ENCODE measurements around the gene PTPRG. TPM values are rescaled to one million over a fixed set of nuclear protein-coding genes. Genes with fewer than 3 reads are reported as not detected.

The PTPRG gene
- total RNA-seq, 2 experiments from 2014 or later = 0.13 to 0.15 TPM

DNA sequence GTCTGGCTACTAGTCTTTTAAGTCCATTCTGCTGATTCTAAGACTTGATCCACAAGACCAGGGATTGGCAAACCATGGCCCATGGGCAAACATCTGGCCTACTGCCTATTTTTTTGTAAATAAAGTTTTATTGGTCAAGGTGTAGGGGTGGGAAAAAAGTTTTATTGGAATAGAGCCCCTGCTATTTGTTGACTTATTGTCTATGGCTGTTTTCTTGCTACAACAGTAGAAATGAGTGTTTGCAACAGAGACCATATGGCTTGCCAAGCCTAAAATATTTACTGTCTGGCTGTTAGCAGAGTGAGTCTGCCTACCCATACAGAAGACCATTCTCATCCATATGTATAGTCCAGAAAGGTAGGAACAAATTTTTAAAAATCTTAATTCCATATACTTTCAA lies 106.4 kb downstream of the PTPRG start:
- no peaks in the 10 kb centered on the region for H3K4me1 Mint-ChIP-seq
- CTCF ChIA-PET = no interaction called here
- no peaks in the 10 kb centered on the region for H3K27me3 Mint-ChIP-seq

GRCh38 chr3:61668317-61668864 lies 107.0 kb downstream of the PTPRG start:
- no peaks in the 10 kb centered on the region for H3K36me3 Mint-ChIP-seq (ENCODE audit: low read depth)
- no peak overlapping the region for H3K4me3 Mint-ChIP-seq
- ChIA-PET CTCF (no interaction called here), POLR2A (no interaction called here)
- H3K27me3 Mint-ChIP-seq = no peaks in the 10 kb centered on the region
- DNase-seq = no peak
- no peaks in the 10 kb centered on the region for H3K9me3 Mint-ChIP-seq
- H3K27ac Mint-ChIP-seq = no peak overlapping the region
- H3K4me1 Mint-ChIP-seq = no peaks in the 10 kb centered on the region

More for the DNA sequence above, 106.4 kb downstream of the PTPRG start:
- DNase-seq = no peak
- H3K9me3 Mint-ChIP-seq = no peaks in the 10 kb centered on the region
- POLR2A ChIA-PET = no interaction called here
- no peak overlapping the region for H3K4me3 Mint-ChIP-seq
- H3K36me3 Mint-ChIP-seq (ENCODE audit: low read depth) = no peaks in the 10 kb centered on the region
- no peak overlapping the region for H3K27ac Mint-ChIP-seq

DNA sequence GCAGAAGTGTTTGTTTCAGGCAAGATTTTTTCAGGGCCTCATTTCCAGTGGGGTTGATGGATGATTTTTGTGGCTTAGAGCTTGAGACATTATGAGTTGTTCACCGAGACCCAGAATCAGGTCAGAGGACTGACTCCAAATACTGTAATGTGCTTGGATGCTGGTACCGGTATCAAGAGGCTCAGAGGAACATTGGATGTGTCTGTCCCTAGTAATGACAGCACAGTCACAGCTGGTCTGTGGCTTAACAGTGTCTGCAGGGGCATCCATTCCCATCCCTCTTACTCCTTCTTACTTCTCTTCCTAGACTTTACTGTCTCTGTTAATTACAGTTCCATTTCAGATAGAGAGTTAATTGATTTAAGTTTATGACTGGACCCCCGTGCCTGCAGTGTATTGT lies 107.8 kb downstream of the PTPRG start:
- H3K9me3 Mint-ChIP-seq = peaks cover 3% of the 10 kb centered on the region
- H3K27ac Mint-ChIP-seq = no peak overlapping the region
- H3K4me1 Mint-ChIP-seq = no peaks in the 10 kb centered on the region
- H3K27me3 Mint-ChIP-seq = no peaks in the 10 kb centered on the region
- H3K4me3 Mint-ChIP-seq = no peak overlapping the region
- no peak for DNase-seq
- POLR2A ChIA-PET = no interaction called here
- CTCF ChIA-PET = no interaction called here
- H3K36me3 Mint-ChIP-seq (ENCODE audit: low read depth) = no peaks in the 10 kb centered on the region

DNA sequence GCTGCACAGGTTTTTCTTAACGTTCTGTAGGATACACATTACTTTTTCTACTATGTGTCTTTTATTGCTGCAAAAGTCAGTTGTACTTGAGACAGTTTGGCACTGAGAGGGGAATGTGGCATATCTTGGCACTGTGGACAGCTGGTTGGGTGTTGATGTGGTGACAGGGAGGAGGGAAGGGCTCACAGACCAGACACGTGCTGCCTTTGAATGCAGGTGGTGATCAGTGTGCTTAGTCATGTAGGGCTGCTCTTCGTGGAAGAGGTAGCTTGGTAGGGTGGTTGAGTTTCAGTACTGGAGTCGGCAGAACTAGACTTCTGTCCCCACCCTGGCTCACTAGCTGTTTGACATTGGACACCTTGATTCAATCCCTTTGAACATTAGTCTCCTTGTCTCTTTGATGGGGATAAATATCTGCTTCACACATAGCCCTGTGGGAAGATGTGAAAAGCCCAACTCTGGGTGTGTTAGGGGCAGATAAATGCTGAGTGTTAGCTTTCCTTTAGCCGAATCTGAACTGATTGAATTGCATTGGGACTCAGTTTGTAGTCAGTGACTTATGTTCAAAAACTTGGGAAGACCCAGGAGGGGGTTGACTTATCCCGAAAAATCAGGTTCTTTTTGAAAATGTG lies 108.4 kb downstream of the PTPRG start:
- H3K27me3 Mint-ChIP-seq = no peaks in the 10 kb centered on the region
- H3K36me3 Mint-ChIP-seq (ENCODE audit: low read depth) = no peaks in the 10 kb centered on the region
- no peak overlapping the region for H3K4me3 Mint-ChIP-seq
- H3K9me3 Mint-ChIP-seq = peaks cover 3% of the 10 kb centered on the region
- H3K4me1 Mint-ChIP-seq = no peaks in the 10 kb centered on the region
- ChIA-PET POLR2A (no interaction called here), CTCF (no interaction called here)
- no peak for DNase-seq
- no peak overlapping the region for H3K27ac Mint-ChIP-seq

DNA sequence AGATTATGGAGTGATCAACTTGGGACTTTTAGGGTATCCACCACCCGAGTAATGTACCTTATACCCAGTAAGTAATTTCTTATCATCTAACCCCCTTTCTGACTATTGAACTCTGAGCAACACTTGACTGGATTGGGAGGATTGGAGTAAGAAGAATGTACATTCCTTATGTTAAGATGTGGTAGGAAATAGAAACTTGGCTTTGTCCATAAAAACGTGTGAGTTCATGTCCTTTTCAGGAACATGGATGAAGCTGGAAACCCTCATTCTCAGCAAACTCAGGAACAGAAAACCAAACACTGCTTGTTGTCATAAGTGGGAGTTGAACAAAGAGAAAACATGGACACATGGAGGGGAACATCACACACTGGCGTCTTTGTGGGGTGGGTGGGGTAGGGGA lies 112.3 kb downstream of the PTPRG start:
- no peaks in the 10 kb centered on the region for H3K36me3 Mint-ChIP-seq (ENCODE audit: low read depth)
- no peaks in the 10 kb centered on the region for H3K4me1 Mint-ChIP-seq

DNA sequence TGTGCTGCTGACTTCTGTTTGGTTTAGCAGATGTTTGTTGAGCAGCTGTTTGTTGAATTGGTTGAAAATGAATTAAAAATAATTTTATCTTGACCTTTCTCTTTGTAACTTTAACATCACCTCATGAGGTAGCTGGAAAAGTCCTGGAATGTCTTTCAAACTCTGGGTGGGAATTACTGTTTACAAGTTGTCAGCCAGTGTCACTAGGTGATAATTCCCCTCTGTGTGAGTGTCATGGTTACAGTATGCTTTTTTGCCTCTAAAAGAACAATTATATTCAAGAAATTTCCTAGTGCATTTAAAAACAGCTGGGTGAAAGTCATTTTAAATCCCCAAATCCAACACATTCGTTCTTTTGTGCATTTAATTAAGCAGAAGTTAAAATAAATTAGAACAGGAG lies 113.2 kb downstream of the PTPRG start:
- DNase-seq = no peak
- Mint-ChIP-seq H3K9me3 (peaks cover 7% of the 10 kb centered on the region), H3K4me1 (no peaks in the 10 kb centered on the region), H3K27me3 (no peaks in the 10 kb centered on the region), H3K27ac (no peak overlapping the region), H3K36me3 (ENCODE audit: low read depth) (no peaks in the 10 kb centered on the region), H3K4me3 (no peak overlapping the region)
- CTCF ChIA-PET = no interaction called here
- POLR2A ChIA-PET = no interaction called here

More for the DNA sequence above, 112.3 kb downstream of the PTPRG start:
- no peak for DNase-seq
- Mint-ChIP-seq H3K9me3 (peaks cover 7% of the 10 kb centered on the region), H3K27me3 (no peaks in the 10 kb centered on the region), H3K27ac (no peak overlapping the region), H3K4me3 (no peak overlapping the region)
- POLR2A ChIA-PET = no interaction called here
- CTCF ChIA-PET = no interaction called here

DNA sequence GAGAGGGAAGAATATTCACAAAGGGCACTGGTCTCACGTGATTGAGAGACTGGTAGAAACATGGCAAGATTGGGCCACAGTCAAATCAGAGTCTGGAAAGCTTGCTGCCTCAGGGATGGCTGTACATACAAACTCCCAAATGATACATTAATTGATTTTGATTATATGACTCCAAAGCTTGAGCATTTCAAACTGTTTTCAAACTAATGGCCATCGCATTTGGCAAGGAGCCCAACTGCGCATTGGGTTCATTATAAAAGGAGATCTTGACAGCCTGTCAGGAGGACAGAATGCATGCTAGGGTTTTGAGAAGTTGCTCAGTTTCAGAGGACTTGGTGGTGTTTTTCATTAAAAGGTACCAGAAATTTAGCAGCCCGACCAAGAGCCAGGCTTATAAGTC lies 117.7 kb downstream of the PTPRG start:
- Mint-ChIP-seq H3K4me1 (no peaks in the 10 kb centered on the region), H3K4me3 (no peak overlapping the region), H3K9me3 (peaks cover 4% of the 10 kb centered on the region), H3K27ac (no peak overlapping the region), H3K36me3 (ENCODE audit: low read depth) (no peaks in the 10 kb centered on the region), H3K27me3 (no peaks in the 10 kb centered on the region)
- DNase-seq = no peak
- POLR2A ChIA-PET = no interaction called here
- CTCF ChIA-PET = no interaction called here

GRCh38 chr3:61680617-61681016 lies 119.2 kb downstream of the PTPRG start:
- H3K9me3 Mint-ChIP-seq = peaks cover 4% of the 10 kb centered on the region
- no peak overlapping the region for H3K27ac Mint-ChIP-seq
- H3K36me3 Mint-ChIP-seq (ENCODE audit: low read depth) = no peaks in the 10 kb centered on the region
- no peak for DNase-seq
- no peaks in the 10 kb centered on the region for H3K27me3 Mint-ChIP-seq
- ChIA-PET POLR2A (no interaction called here), CTCF (interaction anchor here (0.6 kb wide), 1 partner anchor 1672 kb away, joined by 7 read pairs; no protein-coding TSS in a partner anchor)
- H3K4me1 Mint-ChIP-seq = no peaks in the 10 kb centered on the region
- no peak overlapping the region for H3K4me3 Mint-ChIP-seq

- Mint-ChIP-seq H3K4me3 (no peak overlapping the region), H3K27ac (no peak overlapping the region), H3K27me3 (no peaks in the 10 kb centered on the region), H3K9me3 (peaks cover 4% of the 10 kb centered on the region), H3K4me1 (no peaks in the 10 kb centered on the region), H3K36me3 (ENCODE audit: low read depth) (no peaks in the 10 kb centered on the region)
- CTCF ChIA-PET = interaction anchor here (0.6 kb wide), 1 partner anchor 1671 kb away, joined by 7 read pairs; no protein-coding TSS in a partner anchor
- POLR2A ChIA-PET = no interaction called here
- no peak for DNase-seq
These were observed 120.3 kb downstream of the PTPRG start for GRCh38 chr3:61681636-61682035.

DNA sequence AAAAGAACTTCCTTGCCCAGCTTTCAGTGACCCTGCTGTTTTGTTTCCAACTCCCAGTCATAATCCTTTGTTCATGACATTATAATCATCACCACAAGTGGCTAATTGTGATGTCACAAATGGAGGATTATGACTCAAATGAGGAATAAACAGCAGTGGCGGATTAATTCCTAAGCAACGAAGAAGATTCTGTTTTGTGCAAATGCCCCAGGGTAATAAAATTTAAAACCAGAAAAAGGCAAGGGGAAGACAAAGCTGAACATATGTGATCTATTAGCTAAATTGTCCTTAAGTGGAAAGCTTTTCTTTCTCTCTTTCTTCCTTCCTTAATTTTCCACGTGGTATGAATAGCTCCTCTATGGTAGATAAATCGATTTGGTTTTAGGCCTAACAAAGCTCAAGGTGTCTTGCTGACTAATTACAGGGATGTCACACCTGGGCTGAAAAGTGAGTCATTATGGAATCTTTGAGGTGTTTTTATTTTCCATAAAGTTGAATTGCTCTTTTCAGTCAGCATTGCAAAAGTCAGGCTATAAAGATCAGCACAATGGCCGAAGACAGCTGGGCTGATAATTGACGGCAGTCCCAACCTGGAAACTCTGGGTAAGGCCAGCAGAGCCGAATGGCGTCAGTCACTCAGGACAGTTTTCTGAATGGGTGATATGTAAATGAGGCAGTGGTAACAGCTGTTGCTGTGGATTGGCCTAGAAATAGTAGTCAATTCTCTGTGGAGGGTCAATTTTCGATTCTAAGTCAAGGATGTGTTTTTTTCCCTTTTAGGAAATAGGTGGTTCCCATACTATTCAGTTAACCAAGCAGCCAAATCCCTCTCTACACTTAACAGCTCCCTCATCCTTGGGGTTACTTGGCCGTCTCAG lies 121.5 kb downstream of the PTPRG start:
- H3K36me3 Mint-ChIP-seq (ENCODE audit: low read depth) = no peaks in the 10 kb centered on the region
- no peaks in the 10 kb centered on the region for H3K27me3 Mint-ChIP-seq
- H3K4me3 Mint-ChIP-seq = no peak overlapping the region
- H3K4me1 Mint-ChIP-seq = no peaks in the 10 kb centered on the region
- peaks cover 4% of the 10 kb centered on the region for H3K9me3 Mint-ChIP-seq
- POLR2A ChIA-PET = no interaction called here
- CTCF ChIA-PET = no interaction called here
- DNase-seq = no peak
- no peak overlapping the region for H3K27ac Mint-ChIP-seq

DNA sequence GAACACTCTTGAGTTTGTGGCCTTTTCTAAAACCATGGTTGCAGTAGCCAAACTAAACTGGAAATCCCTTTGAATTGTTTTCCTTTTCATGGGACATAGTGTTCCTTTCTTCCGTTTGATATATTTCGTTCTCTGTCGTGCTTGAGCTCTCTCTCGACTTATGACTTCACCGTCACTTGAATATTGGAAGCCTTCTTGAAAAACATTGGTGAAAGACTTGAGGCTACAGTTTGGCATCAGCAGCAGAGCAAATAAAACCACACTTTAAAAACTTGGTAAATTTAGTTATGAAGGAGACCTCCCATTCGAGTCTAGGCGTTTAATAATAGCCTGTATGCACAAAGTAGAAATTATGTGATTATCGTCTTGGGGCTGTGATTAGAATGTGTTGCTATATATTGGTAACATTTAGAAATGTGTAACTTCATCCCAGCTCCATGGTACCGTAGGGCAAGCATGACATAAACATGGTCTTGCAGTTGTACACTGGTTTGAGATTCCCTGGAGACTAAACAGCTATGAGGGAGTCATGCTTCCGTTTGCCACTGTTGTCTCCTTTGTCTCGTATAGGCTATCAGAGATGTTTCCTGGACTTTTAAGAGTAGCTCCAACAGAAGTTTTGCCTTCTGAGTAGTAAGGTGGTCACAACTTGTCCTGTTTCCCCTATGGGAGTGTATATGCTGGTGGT lies 122.3 kb downstream of the PTPRG start:
- H3K27me3 Mint-ChIP-seq = no peaks in the 10 kb centered on the region
- H3K9me3 Mint-ChIP-seq = no peaks in the 10 kb centered on the region
- H3K4me3 Mint-ChIP-seq = no peak overlapping the region
- POLR2A ChIA-PET = no interaction called here
- H3K4me1 Mint-ChIP-seq = no peaks in the 10 kb centered on the region
- no peak for DNase-seq
- CTCF ChIA-PET = no interaction called here
- H3K36me3 Mint-ChIP-seq (ENCODE audit: low read depth) = no peaks in the 10 kb centered on the region
- no peak overlapping the region for H3K27ac Mint-ChIP-seq

GRCh38 chr3:61684386-61684785 lies 123.0 kb downstream of the PTPRG start:
- Mint-ChIP-seq H3K4me1 (no peaks in the 10 kb centered on the region), H3K27ac (no peak overlapping the region), H3K27me3 (no peaks in the 10 kb centered on the region), H3K9me3 (no peaks in the 10 kb centered on the region), H3K36me3 (ENCODE audit: low read depth) (no peaks in the 10 kb centered on the region), H3K4me3 (no peak overlapping the region)
- ChIA-PET CTCF (no interaction called here), POLR2A (no interaction called here)
- no peak for DNase-seq

DNA sequence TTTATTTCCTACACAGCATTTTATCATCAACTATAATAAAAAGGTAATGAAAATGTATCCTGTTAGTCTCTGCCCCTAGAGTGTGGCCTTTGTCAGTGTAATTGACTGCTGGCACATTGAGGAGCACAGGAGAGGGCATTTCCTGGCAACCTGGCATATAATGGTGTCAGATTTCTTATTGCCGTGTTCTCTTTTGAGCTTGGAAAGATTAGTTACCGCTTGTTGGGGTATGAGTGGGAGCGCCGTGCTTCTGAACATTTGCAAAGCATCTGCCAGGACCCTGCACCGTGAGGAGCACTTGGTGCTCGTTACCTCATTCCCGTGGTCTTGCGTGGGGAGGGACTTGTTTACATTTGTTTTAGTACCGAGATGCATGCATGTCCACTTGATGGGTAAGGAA lies 124.4 kb downstream of the PTPRG start:
- DNase-seq = no peak
- ChIA-PET CTCF (no interaction called here), POLR2A (no interaction called here)
- Mint-ChIP-seq H3K27me3 (no peaks in the 10 kb centered on the region), H3K27ac (no peak overlapping the region), H3K4me3 (no peak overlapping the region), H3K9me3 (no peaks in the 10 kb centered on the region), H3K36me3 (ENCODE audit: low read depth) (no peaks in the 10 kb centered on the region), H3K4me1 (no peaks in the 10 kb centered on the region)

Measured in activated CD4-positive, alpha-beta memory T cell treated with anti-CD3 and anti-CD28 coated beads, Interleukin-2, amount 10 ng/mL, durations not matched to agents 7 days and 5 days (primary cell).